Neural crest cell (in vitro differentiated cells): Measurements from ENCODE around the gene VPS26B. TPM values are rescaled to one million over a fixed set of nuclear protein-coding genes. Genes with fewer than 3 reads are reported as not detected.
"Not testable (repeated sequence)": the region's sequence is repeated elsewhere in the genome, so short reads cannot be mapped to it uniquely, and the experiment has no call there.

Experiments used
- DNase-seq: peaks from one replicate; pipeline ENCODE4 v3.0.0; 2021; ENCODE audit warnings: low read depth, mixed read lengths, low spot score
- H3K27ac Mint-ChIP-seq: one replicate; pipeline ENCODE4 v1.8.0; 2021; ENCODE audit warnings: mild to moderate bottlenecking, mixed read lengths; ENCODE audit not compliant: unreplicated experiment
- H3K27me3 Mint-ChIP-seq: 2 replicates; pipeline ENCODE4 v1.8.0; 2021; ENCODE audit warnings: low read depth, mild to moderate bottlenecking, mixed read lengths
- H3K36me3 Mint-ChIP-seq: 2 replicates; pipeline ENCODE4 v1.8.0; 2021; ENCODE audit warnings: low read depth, mild to moderate bottlenecking, mixed read lengths
- H3K4me1 Mint-ChIP-seq: 2 replicates; pipeline ENCODE4 v1.8.0; 2021; ENCODE audit warnings: mixed read lengths
- H3K4me3 Mint-ChIP-seq: one replicate; pipeline ENCODE4 v1.8.0; 2021; ENCODE audit warnings: mild to moderate bottlenecking, mixed read lengths
- H3K9me3 Mint-ChIP-seq: 2 replicates; pipeline ENCODE4 v1.8.0; 2021; ENCODE audit warnings: mixed read lengths
- CTCF ChIP-seq: fragments of 200-600 bp; sonication (generic); conservative IDR thresholded peaks from 2 replicates; pipeline ENCODE4 v1.5.0; 2021; ENCODE audit warnings: antibody characterized with exemption, mild to moderate bottlenecking
- total RNA-seq: library from RNA; stranded (reverse); gene quantifications from 2 replicates; pipeline ENCODE4 v1.2.1, GENCODE V29; 2021

The VPS26B gene
- total RNA-seq, 1 donor from 2014 or later, result 45.6 TPM

GRCh38 chr11:134277183-134278001, 52.9 kb downstream of the VPS26B start:
- TF ChIP-seq CTCF, result no peak
- peak overlapping the region; percentile 88 for H3K4me3 Mint-ChIP-seq
- DNase-seq, result no peak
- no peaks in the 10 kb centered on the region for H3K9me3 Mint-ChIP-seq
- peaks cover 24% of the 10 kb centered on the region for H3K4me1 Mint-ChIP-seq
- H3K27ac Mint-ChIP-seq, result no peak overlapping the region
- peaks cover 78% of the 10 kb centered on the region for H3K27me3 Mint-ChIP-seq
- no peaks in the 10 kb centered on the region for H3K36me3 Mint-ChIP-seq

GRCh38 chr11:134278356-134278755, 53.9 kb downstream of the VPS26B start:
- H3K4me3 Mint-ChIP-seq, result no peak overlapping the region
- no peak for DNase-seq
- H3K27me3 Mint-ChIP-seq, result peaks cover 69% of the 10 kb centered on the region
- no peak for TF ChIP-seq CTCF
- H3K27ac Mint-ChIP-seq, result no peak overlapping the region
- H3K36me3 Mint-ChIP-seq, result no peaks in the 10 kb centered on the region
- H3K9me3 Mint-ChIP-seq, result no peaks in the 10 kb centered on the region
- peaks cover 18% of the 10 kb centered on the region for H3K4me1 Mint-ChIP-seq

GRCh38 chr11:134281635-134282034, 57.2 kb downstream of the VPS26B start:
- not testable (repeated sequence) for H3K9me3 Mint-ChIP-seq, H3K36me3 Mint-ChIP-seq, H3K4me3 Mint-ChIP-seq, H3K27ac Mint-ChIP-seq, DNase-seq, H3K4me1 Mint-ChIP-seq
- H3K27me3 Mint-ChIP-seq, result peaks cover 40% of the 10 kb centered on the region

GRCh38 chr11:134282121-134283045, 57.9 kb downstream of the VPS26B start:
- Mint-ChIP-seq H3K9me3 (no peaks in the 10 kb centered on the region), H3K27me3 (peaks cover 33% of the 10 kb centered on the region), H3K4me1 (peaks cover under 1% of the 10 kb centered on the region), H3K4me3 (no peak overlapping the region), H3K36me3 (no peaks in the 10 kb centered on the region), H3K27ac (no peak overlapping the region)
- DNase-seq, result no peak
- no peak for TF ChIP-seq CTCF

- Mint-ChIP-seq H3K4me1 (peaks cover 5% of the 10 kb centered on the region), H3K27me3 (peaks cover 24% of the 10 kb centered on the region), H3K36me3 (no peaks in the 10 kb centered on the region), H3K4me3 (no peak overlapping the region), H3K9me3 (no peaks in the 10 kb centered on the region), H3K27ac (no peak overlapping the region)
- TF ChIP-seq CTCF, result no peak
- DNase-seq, result no peak
Measured at GRCh38 chr11:134283461-134284230, 59.2 kb downstream of the VPS26B start.

- DNase-seq, H3K36me3 Mint-ChIP-seq, H3K9me3 Mint-ChIP-seq, H3K4me3 Mint-ChIP-seq, H3K4me1 Mint-ChIP-seq, H3K27ac Mint-ChIP-seq: not testable (repeated sequence)
- H3K27me3 Mint-ChIP-seq, result peaks cover 17% of the 10 kb centered on the region
Measured at GRCh38 chr11:134284349-134284748, 59.9 kb downstream of the VPS26B start.
